Nephron progenitor cell (in vitro differentiated cells): ENCODE results near the gene LMF1.
"Not testable (repeated sequence)": the region's sequence is repeated elsewhere in the genome, so short reads cannot be mapped to it uniquely, and the experiment has no call there.

Experiments used
- DNase-seq: peaks from one replicate; pipeline ENCODE4 v3.0.0; 2021
- H3K27ac Mint-ChIP-seq: 2 replicates; pipeline ENCODE4 v1.8.0; 2021; ENCODE audit warnings: mild to moderate bottlenecking, moderate library complexity, mixed read lengths
- H3K27me3 Mint-ChIP-seq: 2 replicates; pipeline ENCODE4 v1.8.0; 2021; ENCODE audit warnings: mild to moderate bottlenecking, low read depth, mixed read lengths; ENCODE audit not compliant: poor library complexity
- H3K36me3 Mint-ChIP-seq: 2 replicates; pipeline ENCODE4 v1.8.0; 2021; ENCODE audit warnings: low read depth, mixed read lengths
- H3K4me1 Mint-ChIP-seq: 2 replicates; pipeline ENCODE4 v1.8.0; 2021; ENCODE audit warnings: mixed read lengths
- H3K4me3 Mint-ChIP-seq: 2 replicates; pipeline ENCODE4 v1.8.0; 2021; ENCODE audit warnings: mild to moderate bottlenecking, moderate library complexity, mixed read lengths
- H3K9me3 Mint-ChIP-seq: 2 replicates; pipeline ENCODE4 v1.8.0; 2021; ENCODE audit warnings: mild to moderate bottlenecking, moderate library complexity, mixed read lengths
- CTCF ChIP-seq: fragments of 200-600 bp; sonication (generic); IDR thresholded peaks from 2 replicates; pipeline ENCODE4 v1.5.0; 2021; ENCODE audit warnings: antibody characterized with exemption

Gene LMF1

DNA sequence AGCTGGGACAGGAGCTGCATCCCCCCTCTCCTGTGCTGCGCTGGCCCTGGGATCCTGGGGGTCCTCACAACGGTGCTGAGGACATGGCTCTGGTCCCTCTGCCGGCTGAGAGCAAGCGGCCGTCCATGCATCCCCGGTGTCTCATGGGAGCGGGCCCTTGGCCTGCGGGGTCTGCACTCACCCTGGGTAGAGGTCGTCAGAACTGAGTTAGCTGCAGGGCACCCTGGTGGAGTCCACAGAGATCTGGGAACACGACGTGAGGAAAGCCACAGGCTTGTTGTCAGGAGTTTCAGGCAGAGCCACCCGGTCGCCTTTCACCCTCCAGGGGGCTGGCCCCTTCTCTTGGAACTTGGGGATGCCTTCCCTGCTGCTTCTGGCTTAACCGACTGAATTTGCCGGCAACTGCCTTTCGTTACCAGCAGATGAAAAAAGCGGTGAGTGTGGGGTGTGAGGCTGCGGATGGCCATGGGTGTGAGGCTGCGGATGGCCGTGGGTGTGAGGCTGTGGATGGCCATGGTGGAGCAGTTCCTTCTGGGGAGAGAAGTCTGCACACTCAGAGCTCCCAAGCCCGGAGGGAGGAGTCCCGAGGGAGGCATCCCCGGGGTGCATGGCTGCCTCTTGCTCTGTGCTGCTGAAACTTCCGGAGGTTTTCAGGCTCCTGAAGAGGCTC is 81.7 kb downstream of the LMF1 start:
- Mint-ChIP-seq H3K4me1 (peaks cover 39% of the 10 kb centered on the region), H3K4me3 (no peak overlapping the region), H3K27me3 (no peaks in the 10 kb centered on the region), H3K9me3 (no peaks in the 10 kb centered on the region), H3K36me3 (peaks cover 4% of the 10 kb centered on the region), H3K27ac (peak overlapping the region; percentile 51)
- peak; percentile 2 for DNase-seq
- no peak for TF ChIP-seq CTCF

- H3K4me1 Mint-ChIP-seq = peaks cover 39% of the 10 kb centered on the region
- H3K9me3 Mint-ChIP-seq, H3K27ac Mint-ChIP-seq, H3K27me3 Mint-ChIP-seq, H3K36me3 Mint-ChIP-seq, H3K4me3 Mint-ChIP-seq, DNase-seq: not testable (repeated sequence)
Observed at GRCh38 chr16:888456-888855, 82.3 kb downstream of the LMF1 start.

DNA sequence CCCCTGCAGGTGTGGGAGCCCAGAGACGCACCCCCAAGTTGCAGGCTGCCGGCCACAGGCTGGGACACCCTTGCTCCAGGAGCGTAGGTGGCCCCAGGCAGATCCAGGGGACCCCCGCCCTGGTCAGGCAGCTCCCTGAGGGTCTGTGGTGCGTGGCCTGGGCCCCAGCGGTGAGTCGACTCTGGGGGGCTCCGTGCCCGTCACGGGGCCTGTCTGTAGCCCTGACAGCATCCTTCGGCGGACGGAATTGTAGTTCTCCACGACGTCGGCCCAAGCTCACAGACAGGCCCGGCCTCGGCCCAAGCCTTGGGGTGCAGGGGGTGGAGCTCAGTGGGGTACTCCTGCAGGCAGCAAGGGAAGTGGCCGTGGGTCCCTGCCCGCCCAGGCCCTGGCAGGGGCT is 82.9 kb downstream of the LMF1 start:
- peaks cover 6% of the 10 kb centered on the region for H3K36me3 Mint-ChIP-seq
- DNase-seq = no peak
- no peaks in the 10 kb centered on the region for H3K27me3 Mint-ChIP-seq
- H3K4me1 Mint-ChIP-seq = peaks cover 34% of the 10 kb centered on the region
- no peak overlapping the region for H3K4me3 Mint-ChIP-seq
- no peak overlapping the region for H3K27ac Mint-ChIP-seq
- no peak for TF ChIP-seq CTCF
- H3K9me3 Mint-ChIP-seq = peaks cover 1% of the 10 kb centered on the region

GRCh38 chr16:886802-887731 is 83.7 kb downstream of the LMF1 start:
- H3K27me3 Mint-ChIP-seq = no peaks in the 10 kb centered on the region
- H3K27ac Mint-ChIP-seq = peak overlapping the region; percentile 86
- peak overlapping the region; percentile 44 for H3K4me3 Mint-ChIP-seq
- H3K9me3 Mint-ChIP-seq = peaks cover 8% of the 10 kb centered on the region
- peaks cover 12% of the 10 kb centered on the region for H3K36me3 Mint-ChIP-seq
- H3K4me1 Mint-ChIP-seq = peaks cover 32% of the 10 kb centered on the region
- DNase-seq = peak; percentile 71
- no peak for TF ChIP-seq CTCF

DNA sequence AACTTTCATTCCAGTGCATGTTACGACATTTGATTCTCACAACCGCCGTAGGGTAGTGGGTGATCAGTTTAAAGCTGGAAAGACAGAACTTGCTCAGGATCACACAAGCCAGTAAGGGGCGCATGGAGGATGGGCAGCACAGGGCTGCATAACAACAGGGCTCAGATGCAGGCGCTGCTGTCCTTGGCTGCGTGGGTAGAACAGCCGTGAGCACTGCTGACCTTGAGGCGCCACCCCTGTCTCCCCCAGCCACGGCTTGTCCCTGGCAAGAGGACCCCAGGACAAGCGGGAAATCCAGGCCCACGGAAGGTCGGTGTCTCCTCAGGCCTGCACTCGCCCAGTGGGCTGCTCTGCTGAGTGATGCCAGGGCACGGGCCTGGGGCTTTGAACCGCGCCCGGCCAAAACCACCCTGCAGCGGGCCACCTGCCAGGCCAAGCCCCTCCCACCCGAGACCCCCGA is 84.7 kb downstream of the LMF1 start:
- Mint-ChIP-seq H3K27ac (no peak overlapping the region), H3K27me3 (no peaks in the 10 kb centered on the region), H3K36me3 (peaks cover 13% of the 10 kb centered on the region), H3K4me1 (peaks cover 32% of the 10 kb centered on the region), H3K9me3 (peaks cover 8% of the 10 kb centered on the region), H3K4me3 (no peak overlapping the region)
- DNase-seq = peak; percentile 53
- TF ChIP-seq CTCF = no peak

DNA sequence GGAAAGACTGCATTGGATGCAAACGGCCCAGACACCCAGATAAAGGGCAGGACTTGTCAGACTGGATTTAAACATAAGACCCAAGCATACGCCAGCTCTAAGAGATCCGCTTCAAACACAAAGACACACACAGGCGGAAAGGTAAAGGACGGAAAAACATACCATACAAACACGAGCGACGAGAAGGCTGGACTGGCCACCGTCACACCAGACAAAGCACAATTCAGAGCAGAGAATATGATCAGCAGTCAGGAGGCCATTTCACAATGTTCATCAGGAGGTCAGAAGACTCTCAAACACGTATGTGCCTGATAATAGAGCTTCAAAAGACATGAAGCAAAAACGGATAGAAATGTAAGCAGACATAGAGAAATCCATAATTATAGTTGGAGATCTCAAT is 85.4 kb downstream of the LMF1 start:
- Mint-ChIP-seq H3K4me1 (peaks cover 29% of the 10 kb centered on the region), H3K27ac (no peak overlapping the region), H3K9me3 (peaks cover 8% of the 10 kb centered on the region), H3K36me3 (peaks cover 14% of the 10 kb centered on the region), H3K4me3 (no peak overlapping the region), H3K27me3 (no peaks in the 10 kb centered on the region)
- DNase-seq = no peak
- TF ChIP-seq CTCF = no peak
